A673 (cell line): Measurements from ENCODE around the gene ABLIM3. TPM values are rescaled to one million over a fixed set of nuclear protein-coding genes. Genes with fewer than 3 reads are reported as not detected.

Experiments used
- BruUV-seq: library from RNA; stranded (reverse); fragments of 400-500 nt; replicated peaks from 2 replicates; lab custom pipeline; 2021; lab: Mats Ljungman, UMichigan
- CTCF ChIA-PET: fragments of 300-600 bp; sonication (Branson Sonifier 250); formaldehyde crosslinking; loops from one replicate; lab custom pipeline; 2022; ENCODE audit warnings: antibody characterized with exemption; lab: Charles Lee
- POLR2A ChIA-PET: fragments of 300-600 bp; sonication (Branson Sonifier 250); formaldehyde crosslinking; loops from one replicate; lab custom pipeline; 2022; ENCODE audit warnings: antibody characterized with exemption; ENCODE audit not compliant: low non-redundant PET; lab: Charles Lee
- DNase-seq: peaks from one replicate; pipeline ENCODE4 v3.0.0-alpha.2; 2015; ENCODE audit warnings: low spot score
- H3K27ac ChIP-seq: fragments of 200-600 bp; sonication (generic); 2 replicates; pipeline ENCODE4 v1.5.1; 2016; ENCODE audit warnings: mixed run types, low read depth, mild to moderate bottlenecking, mixed read lengths, antibody characterized with exemption, low read length; ENCODE audit not compliant: poor library complexity, severe bottlenecking
- H3K27me3 ChIP-seq: fragments of 200-600 bp; sonication (generic); replicated peaks from 2 replicates; pipeline ENCODE4 v1.6.1; 2017; ENCODE audit warnings: mixed run types, low read depth, mild to moderate bottlenecking, mixed read lengths, antibody characterized with exemption, low read length; ENCODE audit not compliant: insufficient read depth, poor library complexity
- H3K36me3 ChIP-seq: fragments of 200-600 bp; sonication (generic); 2 replicates; pipeline ENCODE4 v1.6.1; 2016; ENCODE audit warnings: mixed run types, mild to moderate bottlenecking, mixed read lengths, antibody characterized with exemption, low read length; ENCODE audit not compliant: insufficient read depth, poor library complexity, severe bottlenecking
- H3K4me1 ChIP-seq: fragments of 200-600 bp; sonication (generic); 2 replicates; pipeline ENCODE4 v1.6.1; 2017; ENCODE audit warnings: mixed run types, mild to moderate bottlenecking, mixed read lengths, antibody characterized with exemption, low read length; ENCODE audit not compliant: insufficient read depth, poor library complexity, severe bottlenecking
- H3K4me3 ChIP-seq: fragments of 200-600 bp; sonication (generic); 2 replicates; pipeline ENCODE4 v1.5.1; 2016; ENCODE audit warnings: low read depth, mixed run types, mild to moderate bottlenecking, mixed read lengths, low read length; ENCODE audit not compliant: poor library complexity, severe bottlenecking
- H3K9me3 ChIP-seq: fragments of 200-600 bp; sonication (generic); 2 replicates; pipeline ENCODE4 v1.6.1; 2016; ENCODE audit warnings: mixed run types, low read depth, mild to moderate bottlenecking, mixed read lengths, antibody characterized with exemption, low read length; ENCODE audit not compliant: poor library complexity, severe bottlenecking
- CTCF ChIP-seq: fragments of 300-800, 200-600 bp; sonication (generic); conservative IDR thresholded peaks from 2 replicates; pipeline ENCODE4 v1.5.1; 2017; ENCODE audit warnings: low read depth, mild to moderate bottlenecking, antibody characterized with exemption, low read length, moderate library complexity, mixed read lengths
- EZH2 ChIP-seq: fragments of 200-600 bp; sonication (generic); IDR thresholded peaks from 2 replicates; pipeline ENCODE4 v1.6.1; 2017; ENCODE audit warnings: borderline replicate concordance, low read depth, mild to moderate bottlenecking, mixed read lengths, antibody characterized with exemption, low read length; ENCODE audit not compliant: poor library complexity, severe bottlenecking
- intact Hi-C: fragments of 100-400 bp; cut with micrococcal nuclease; formaldehyde crosslinking; loops from one replicate; pipeline ENCODE4 v1.10.0; 2022; ENCODE audit not compliant: unreplicated experiment
- total RNA-seq: library from RNA; stranded (reverse); gene quantifications from 2 replicates; pipeline ENCODE4 v1.2.3, GENCODE V29; 2021

Gene ABLIM3
- total RNA-seq, 1 experiment from 2014 or later: not detected

GRCh38 chr5:149273237-149273636 is 131.9 kb downstream of the ABLIM3 start:
- H3K36me3 ChIP-seq: no peaks in the 10 kb centered on the region
- H3K27ac ChIP-seq: no peak overlapping the region
- BruUV-seq: no TSS peak
- ChIA-PET CTCF (no interaction called here), POLR2A (no interaction called here)
- H3K4me1 ChIP-seq: no peaks in the 10 kb centered on the region
- no peak overlapping the region for H3K4me3 ChIP-seq
- DNase-seq: no peak
- H3K9me3 ChIP-seq: no peaks in the 10 kb centered on the region
- intact Hi-C loops: no loop called here
- H3K27me3 ChIP-seq: peaks cover 40% of the 10 kb centered on the region
- TF ChIP-seq EZH2 (no peak), CTCF (no peak)

DNA sequence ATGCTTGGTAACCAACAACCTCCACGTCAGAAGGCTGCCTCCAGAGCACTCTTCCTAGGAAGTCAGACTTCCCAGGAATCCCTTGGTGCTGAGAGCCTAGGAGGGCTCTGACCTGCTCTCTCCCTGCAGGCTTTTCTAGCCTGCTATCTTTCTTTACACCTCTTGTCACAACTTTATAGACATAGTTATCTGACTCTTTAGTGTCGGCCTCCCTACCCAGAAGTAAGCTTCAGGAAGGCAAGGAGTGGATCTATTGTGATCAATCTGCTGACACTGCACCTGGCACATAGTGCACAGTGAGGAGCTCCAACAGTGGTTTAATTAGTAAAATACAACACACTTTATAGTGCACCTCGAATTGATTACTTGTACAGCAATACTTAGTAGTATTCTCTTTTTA is 132.7 kb downstream of the ABLIM3 start:
- CTCF ChIA-PET: interaction anchor here (0.7 kb wide), 1 partner anchor 831 kb away, joined by 4 read pairs; no protein-coding TSS in a partner anchor
- no peak overlapping the region for H3K4me3 ChIP-seq
- TF ChIP-seq EZH2: no peak
- TF ChIP-seq CTCF: no peak
- no peaks in the 10 kb centered on the region for H3K36me3 ChIP-seq
- no peak overlapping the region for H3K27ac ChIP-seq
- no peak for DNase-seq
- no peaks in the 10 kb centered on the region for H3K4me1 ChIP-seq
- POLR2A ChIA-PET: no interaction called here
- BruUV-seq: no TSS peak
- intact Hi-C loops: no loop called here
- peaks cover 40% of the 10 kb centered on the region for H3K27me3 ChIP-seq
- no peaks in the 10 kb centered on the region for H3K9me3 ChIP-seq

DNA sequence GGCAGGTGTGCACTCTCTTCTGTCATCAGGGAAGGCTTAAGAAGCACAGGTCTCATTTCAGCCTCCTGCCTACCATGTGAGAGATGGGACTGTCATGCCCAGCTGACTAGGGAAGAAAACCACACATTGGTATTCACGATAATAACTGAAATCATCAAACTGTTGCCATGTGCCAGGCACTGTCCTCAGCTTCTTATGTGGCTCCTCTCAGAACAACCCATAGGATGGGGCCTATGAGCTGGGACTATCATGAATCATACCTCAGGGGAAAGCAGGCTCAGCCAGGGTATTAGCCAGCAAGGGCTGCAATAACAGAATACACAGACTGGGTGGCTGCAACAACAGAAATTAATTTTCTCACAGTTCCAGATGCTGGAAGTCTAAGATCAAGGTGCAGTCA is 133.6 kb downstream of the ABLIM3 start:
- TF ChIP-seq CTCF (no peak), EZH2 (no peak)
- no peaks in the 10 kb centered on the region for H3K4me1 ChIP-seq
- no peak overlapping the region for H3K27ac ChIP-seq
- ChIA-PET POLR2A (no interaction called here), CTCF (interaction anchor here (0.7 kb wide), 2 partner anchors 242 to 832 kb away, joined by 3 to 4 read pairs; no protein-coding TSS in a partner anchor)
- no peak for DNase-seq
- BruUV-seq: no TSS peak
- H3K4me3 ChIP-seq: no peak overlapping the region
- intact Hi-C loops: no loop called here
- H3K27me3 ChIP-seq: peaks cover 40% of the 10 kb centered on the region
- H3K9me3 ChIP-seq: no peaks in the 10 kb centered on the region
- no peaks in the 10 kb centered on the region for H3K36me3 ChIP-seq
